B cell (primary cell): Measurements from ENCODE around the gene HS6ST3. TPM values are rescaled to one million over a fixed set of nuclear protein-coding genes. Genes with fewer than 3 reads are reported as not detected.

ENCODE experiments used
- ATAC-seq: fragments of 200-7000 bp; cut with Tn5 transposase; one replicate; pipeline ENCODE4 v1.10.0; 2021; ENCODE audit warnings: low read depth, mild to moderate bottlenecking, moderate number of reproducible peaks, moderate library complexity
- CTCF ChIA-PET: fragments of 350-600 bp; sonication (Branson Sonifier 250); formaldehyde crosslinking; loops from one replicate; lab custom pipeline; 2021; ENCODE audit warnings: antibody characterized with exemption, inconsistent platforms; lab: Charles Lee
- POLR2A ChIA-PET: fragments of 350-600 bp; sonication (Branson Sonifier 250); formaldehyde crosslinking; loops from one replicate; lab custom pipeline; 2021; ENCODE audit warnings: antibody characterized with exemption; lab: Charles Lee
- DNase-seq: peaks from one replicate; pipeline ENCODE4 v3.0.0; 2013
- H2AFZ ChIP-seq: 2 replicates; pipeline ENCODE4 v1.6.1; 2012; ENCODE audit warnings: mild to moderate bottlenecking, low read depth, low read length; ENCODE audit not compliant: insufficient read depth, poor library complexity, severe bottlenecking
- H3K27ac ChIP-seq, 2 donors: 1 replicate in 1 of 2; 2 replicates in 1 of 2; pipeline ENCODE4 v1.5.1; 2012 to 2013; ENCODE audit warnings: low read length in 2 of 2, mild to moderate bottlenecking in 2 of 2, moderate library complexity in 1 of 2
- H3K27me3 ChIP-seq, 4 experiments: fragments of 200-600 bp in 1 of 4; sonication (generic) in 1 of 4; replicated peaks in 1 of 4; 1 replicate in 2 of 4; 2 replicates in 2 of 4; pipeline versions ENCODE4 v1.6.1 to v1.7.0; 2013 to 2016; ENCODE audit warnings: low read length in 3 of 4, mild to moderate bottlenecking in 2 of 4, mixed read lengths in 1 of 4, moderate library complexity in 1 of 4; ENCODE audit not compliant: insufficient read depth in 4 of 4, control insufficient read depth in 3 of 4; ENCODE audit errors: control extremely low read depth in 1 of 4
- H3K36me3 ChIP-seq, 2 experiments: replicated peaks in 1 of 2; 1 replicate in 1 of 2; 2 replicates in 1 of 2; pipeline versions ENCODE4 v1.6.1 to v1.7.1; 2013; ENCODE audit warnings: low read length in 1 of 2; ENCODE audit not compliant: insufficient read depth in 2 of 2, control insufficient read depth in 1 of 2; ENCODE audit errors: control extremely low read depth in 1 of 2, extremely low read depth in 1 of 2
- H3K4me1 ChIP-seq, 2 donors: fragments of 200-600 bp in 1 of 2; sonication (generic) in 1 of 2; 1 replicate in 1 of 2; 2 replicates in 1 of 2; pipeline versions ENCODE4 v1.5.1 to v1.6.1; 2013 to 2017; ENCODE audit warnings: low read length in 2 of 2; ENCODE audit not compliant: control insufficient read depth in 2 of 2, insufficient read depth in 2 of 2
- H3K4me2 ChIP-seq: replicated peaks from 2 replicates; pipeline ENCODE3; 2012; ENCODE audit warnings: mild to moderate bottlenecking, low read depth, low read length; ENCODE audit not compliant: poor library complexity, severe bottlenecking
- H3K4me3 ChIP-seq, 5 experiments: fragments of 200-600 bp in 1 of 5; sonication (generic) in 1 of 5; 1 replicate in 3 of 5; 2 replicates in 2 of 5; pipeline versions ENCODE4 v1.5.1 to v1.7.0; 2011 to 2016; ENCODE audit warnings: low read length in 4 of 5, mild to moderate bottlenecking in 4 of 5, low read depth in 2 of 5, control low read depth in 1 of 5, moderate library complexity in 1 of 5; ENCODE audit not compliant: insufficient read depth in 1 of 5; ENCODE audit errors: control extremely low read depth in 1 of 5, extremely low read depth in 1 of 5
- H3K79me2 ChIP-seq: fragments of 200-600 bp; sonication (generic); one replicate; pipeline ENCODE4 v1.6.0; 2016; ENCODE audit warnings: low read length; ENCODE audit not compliant: control insufficient read depth, insufficient read depth
- H3K9ac ChIP-seq: fragments of 200-600 bp; sonication (generic); 2 replicates; pipeline ENCODE4 v1.6.1; 2017; ENCODE audit warnings: mild to moderate bottlenecking, low read length, moderate library complexity
- H3K9me3 ChIP-seq, 3 donors: one replicate each; pipeline versions ENCODE4 v1.6.1 to v1.7.1; 2013; ENCODE audit warnings: low read length in 2 of 3; ENCODE audit not compliant: control insufficient read depth in 2 of 3, insufficient read depth in 1 of 3; ENCODE audit errors: control extremely low read depth in 1 of 3
- H4K20me1 ChIP-seq: 2 replicates; pipeline ENCODE4 v1.6.0; 2012; ENCODE audit warnings: mild to moderate bottlenecking, low read length; ENCODE audit not compliant: insufficient read depth, control insufficient read depth, poor library complexity, severe bottlenecking
- H3K27ac Mint-ChIP-seq: one replicate; pipeline ENCODE4 v1.8.0; 2021; ENCODE audit warnings: mixed read lengths
- H3K27me3 Mint-ChIP-seq: one replicate; pipeline ENCODE4 v1.8.0; 2021; ENCODE audit warnings: mixed read lengths
- H3K4me1 Mint-ChIP-seq: one replicate; pipeline ENCODE4 v1.8.0; 2021; ENCODE audit warnings: mixed read lengths
- H3K4me3 Mint-ChIP-seq: one replicate; pipeline ENCODE4 v1.8.0; 2021; ENCODE audit warnings: mixed read lengths
- H3K9me3 Mint-ChIP-seq: one replicate; pipeline ENCODE4 v1.8.0; 2022; ENCODE audit warnings: mixed read lengths; ENCODE audit not compliant: insufficient read depth
- CTCF ChIP-seq: fragments of 200-600 bp; IDR thresholded peaks from one replicate; pipeline ENCODE4 v1.8.0; 2022; ENCODE audit warnings: antibody characterized with exemption, mild to moderate bottlenecking
- EZH2 ChIP-seq: IDR thresholded peaks from 2 replicates; pipeline ENCODE4 v1.6.1; 2012; ENCODE audit warnings: borderline replicate concordance, low read depth, mild to moderate bottlenecking, moderate library complexity, low read length; ENCODE audit not compliant: insufficient read depth, poor library complexity, severe bottlenecking
- WGBS: methylation state at CpG from one replicate; pipeline ENCODE4 v1.1.5; 2013; ENCODE audit warnings: missing lambda C conversion rate; ENCODE audit not compliant: insufficient coverage; 5-methylcytosine and 5-hydroxymethylcytosine counted together
- intact Hi-C: fragments of 100-400 bp; cut with micrococcal nuclease; formaldehyde crosslinking; loops from one replicate; pipeline ENCODE4 v1.10.0; 2022
- polyA plus RNA-seq: library from polyadenylated mRNA; depleted of rRNA; stranded (reverse); fragments of >200 nt; gene quantifications from 2 replicates; pipeline ENCODE4 v1.2.3, GENCODE V29; 2012
- total RNA-seq, 2 donors: library from RNA; stranded (reverse); fragments of 120-200 nt in 1 of 2; gene quantifications; 1 replicate in 1 of 2; 2 replicates in 1 of 2; pipeline versions ENCODE4 v1.2.3 to v1.2.4, GENCODE V29; 2013 to 2022

The HS6ST3 gene
- total and polyA plus RNA-seq, 2 donors (not counting 1 experiment from before 2014, with no cell fraction given) = not detected

- no peak for DNase-seq
- Mint-ChIP-seq H3K4me1 (no peaks in the 10 kb centered on the region), H3K27ac (no peak overlapping the region), H3K4me3 (no peak overlapping the region), H3K27me3 (no peaks in the 10 kb centered on the region), H3K9me3 (peaks cover 2% of the 10 kb centered on the region)
- ChIA-PET POLR2A (no interaction called here), CTCF (no interaction called here)
- Histone ChIP-seq H3K4me2 (no peak overlapping the region), H3K4me3 (no peak overlapping the region), H3K27me3 (no peaks in the 10 kb centered on the region), H2AFZ (no peak overlapping the region), H3K79me2 (no peaks in the 10 kb centered on the region), H3K9me3 (no peaks in the 10 kb centered on the region), H3K4me1 (no peaks in the 10 kb centered on the region), H4K20me1 (no peaks in the 10 kb centered on the region), H3K9ac (no peak overlapping the region), H3K36me3 (no peaks in the 10 kb centered on the region), H3K27ac (no peak overlapping the region)
- TF ChIP-seq EZH2 (no peak), CTCF (no peak)
- no peak for ATAC-seq
- WGBS = no CpG with 5 or more reads among the region's 1 CpG
- intact Hi-C loops = no loop called here
Measured at GRCh38 chr13:96403241-96403640, 313.3 kb downstream of the HS6ST3 start.

DNA sequence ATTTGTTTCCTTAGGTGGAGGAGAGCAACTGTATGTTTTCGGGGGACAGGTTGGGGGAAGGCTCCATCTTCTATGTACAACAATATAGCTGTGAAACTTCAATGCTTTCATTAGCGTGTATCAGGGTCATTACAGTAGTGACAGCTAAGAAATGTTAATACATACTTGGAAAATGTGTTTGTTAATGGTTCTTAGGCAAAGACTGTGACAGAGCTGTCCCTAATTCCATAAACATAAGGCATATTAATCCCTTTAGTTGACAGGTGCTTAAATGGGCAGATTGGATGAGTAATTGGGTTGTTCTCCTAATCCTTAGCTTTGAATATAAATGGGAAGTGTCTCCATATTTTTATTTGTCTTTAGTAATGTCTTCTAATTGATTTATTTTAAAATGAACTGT, 313.7 kb downstream of the HS6ST3 start:
- H3K27me3 Mint-ChIP-seq = no peaks in the 10 kb centered on the region
- intact Hi-C loops = no loop called here
- TF ChIP-seq EZH2 (no peak), CTCF (no peak)
- Histone ChIP-seq H3K36me3 (no peaks in the 10 kb centered on the region), H3K27ac (no peak overlapping the region), H3K4me1 (no peaks in the 10 kb centered on the region), H3K9ac (no peak overlapping the region), H3K27me3 (no peaks in the 10 kb centered on the region), H3K4me3 (no peak overlapping the region), H2AFZ (no peak overlapping the region), H3K4me2 (no peak overlapping the region), H4K20me1 (no peaks in the 10 kb centered on the region), H3K9me3 (no peaks in the 10 kb centered on the region), H3K79me2 (no peaks in the 10 kb centered on the region)
- no peak overlapping the region for H3K4me3 Mint-ChIP-seq
- DNase-seq = no peak
- no peaks in the 10 kb centered on the region for H3K4me1 Mint-ChIP-seq
- peaks cover 2% of the 10 kb centered on the region for H3K9me3 Mint-ChIP-seq
- CTCF ChIA-PET = no interaction called here
- POLR2A ChIA-PET = no interaction called here
- H3K27ac Mint-ChIP-seq = no peak overlapping the region
- ATAC-seq = no peak
- WGBS = no CpG with 5 or more reads among the region's 2 CpGs
